Type B pancreatic cell (in vitro differentiated cells): ENCODE measurements around the gene SNRNP200. TPM values are rescaled to one million over a fixed set of nuclear protein-coding genes. Genes with fewer than 3 reads are reported as not detected.
"Not testable (repeated sequence)": the region's sequence is repeated elsewhere in the genome, so short reads cannot be mapped to it uniquely, and the experiment has no call there.

ENCODE experiments used
- DNase-seq: peaks from one replicate; pipeline ENCODE4 v3.0.0; 2021; ENCODE audit warnings: mixed read lengths; ENCODE audit not compliant: unreplicated experiment; ENCODE audit errors: extremely low spot score
- H3K27ac Mint-ChIP-seq: 2 replicates; pipeline ENCODE4 v1.8.0; 2021; ENCODE audit warnings: mild to moderate bottlenecking, mixed read lengths
- H3K27me3 Mint-ChIP-seq: 2 replicates; pipeline ENCODE4 v1.8.0; 2021; ENCODE audit warnings: mixed read lengths
- H3K36me3 Mint-ChIP-seq: 2 replicates; pipeline ENCODE4 v1.8.0; 2021; ENCODE audit warnings: mixed read lengths
- H3K4me1 Mint-ChIP-seq: one replicate; pipeline ENCODE4 v1.8.0; 2021; ENCODE audit warnings: mixed read lengths; ENCODE audit not compliant: unreplicated experiment
- H3K4me3 Mint-ChIP-seq: 2 replicates; pipeline ENCODE4 v1.8.0; 2021; ENCODE audit warnings: mild to moderate bottlenecking, mixed read lengths
- H3K9me3 Mint-ChIP-seq: 2 replicates; pipeline ENCODE4 v1.8.0; 2021; ENCODE audit warnings: mixed read lengths
- total RNA-seq: library from RNA; stranded (reverse); gene quantifications from 2 replicates; pipeline ENCODE4 v1.2.1, GENCODE V29; 2021; ENCODE audit warnings: low replicate concordance
- TF ChIP-seq, protein P1 (sequence below): fragments of 200-600 bp; sonication (generic); conservative IDR thresholded peaks from 2 replicates; pipeline ENCODE4 v1.5.0; 2021; ENCODE audit warnings: antibody characterized with exemption, mild to moderate bottlenecking

Gene SNRNP200
- total RNA-seq, 1 donor from 2014 or later, result 184 TPM

- H3K36me3 Mint-ChIP-seq, result peaks cover 30% of the 10 kb centered on the region
Measured at GRCh38 chr2:96296925-96297324, 8.4 kb downstream of the SNRNP200 start.

GRCh38 chr2:96294271-96294670, 11.1 kb downstream of the SNRNP200 start:
- peaks cover 34% of the 10 kb centered on the region for H3K36me3 Mint-ChIP-seq
- not testable (repeated sequence) for H3K9me3 Mint-ChIP-seq, H3K27ac Mint-ChIP-seq, DNase-seq, H3K4me1 Mint-ChIP-seq, H3K27me3 Mint-ChIP-seq, H3K4me3 Mint-ChIP-seq

More at GRCh38 chr2:96296925-96297324, 8.4 kb downstream of the SNRNP200 start:
- no peaks in the 10 kb centered on the region for H3K27me3 Mint-ChIP-seq
- DNase-seq, result no peak
- H3K4me3 Mint-ChIP-seq, result no peak overlapping the region
- TF ChIP-seq, protein P1, sequence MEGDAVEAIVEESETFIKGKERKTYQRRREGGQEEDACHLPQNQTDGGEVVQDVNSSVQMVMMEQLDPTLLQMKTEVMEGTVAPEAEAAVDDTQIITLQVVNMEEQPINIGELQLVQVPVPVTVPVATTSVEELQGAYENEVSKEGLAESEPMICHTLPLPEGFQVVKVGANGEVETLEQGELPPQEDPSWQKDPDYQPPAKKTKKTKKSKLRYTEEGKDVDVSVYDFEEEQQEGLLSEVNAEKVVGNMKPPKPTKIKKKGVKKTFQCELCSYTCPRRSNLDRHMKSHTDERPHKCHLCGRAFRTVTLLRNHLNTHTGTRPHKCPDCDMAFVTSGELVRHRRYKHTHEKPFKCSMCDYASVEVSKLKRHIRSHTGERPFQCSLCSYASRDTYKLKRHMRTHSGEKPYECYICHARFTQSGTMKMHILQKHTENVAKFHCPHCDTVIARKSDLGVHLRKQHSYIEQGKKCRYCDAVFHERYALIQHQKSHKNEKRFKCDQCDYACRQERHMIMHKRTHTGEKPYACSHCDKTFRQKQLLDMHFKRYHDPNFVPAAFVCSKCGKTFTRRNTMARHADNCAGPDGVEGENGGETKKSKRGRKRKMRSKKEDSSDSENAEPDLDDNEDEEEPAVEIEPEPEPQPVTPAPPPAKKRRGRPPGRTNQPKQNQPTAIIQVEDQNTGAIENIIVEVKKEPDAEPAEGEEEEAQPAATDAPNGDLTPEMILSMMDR, result no peak
- no peaks in the 10 kb centered on the region for H3K9me3 Mint-ChIP-seq
- no peaks in the 10 kb centered on the region for H3K4me1 Mint-ChIP-seq
- H3K27ac Mint-ChIP-seq, result no peak overlapping the region

- TF ChIP-seq, protein P1, result no peak
- H3K36me3 Mint-ChIP-seq, result peaks cover 40% of the 10 kb centered on the region
- H3K27ac Mint-ChIP-seq, result no peak overlapping the region
- H3K27me3 Mint-ChIP-seq, result no peaks in the 10 kb centered on the region
- DNase-seq, result no peak
- H3K4me3 Mint-ChIP-seq, result no peak overlapping the region
- no peaks in the 10 kb centered on the region for H3K4me1 Mint-ChIP-seq
- H3K9me3 Mint-ChIP-seq, result no peaks in the 10 kb centered on the region
Measured at GRCh38 chr2:96291751-96292150, 13.6 kb downstream of the SNRNP200 start.

GRCh38 chr2:96287273-96287856, 18.0 kb downstream of the SNRNP200 start:
- Mint-ChIP-seq H3K4me1 (no peaks in the 10 kb centered on the region), H3K36me3 (peaks cover 40% of the 10 kb centered on the region), H3K27ac (no peak overlapping the region), H3K4me3 (no peak overlapping the region), H3K9me3 (no peaks in the 10 kb centered on the region), H3K27me3 (no peaks in the 10 kb centered on the region)
- no peak for DNase-seq
- TF ChIP-seq, protein P1, result no peak

DNA sequence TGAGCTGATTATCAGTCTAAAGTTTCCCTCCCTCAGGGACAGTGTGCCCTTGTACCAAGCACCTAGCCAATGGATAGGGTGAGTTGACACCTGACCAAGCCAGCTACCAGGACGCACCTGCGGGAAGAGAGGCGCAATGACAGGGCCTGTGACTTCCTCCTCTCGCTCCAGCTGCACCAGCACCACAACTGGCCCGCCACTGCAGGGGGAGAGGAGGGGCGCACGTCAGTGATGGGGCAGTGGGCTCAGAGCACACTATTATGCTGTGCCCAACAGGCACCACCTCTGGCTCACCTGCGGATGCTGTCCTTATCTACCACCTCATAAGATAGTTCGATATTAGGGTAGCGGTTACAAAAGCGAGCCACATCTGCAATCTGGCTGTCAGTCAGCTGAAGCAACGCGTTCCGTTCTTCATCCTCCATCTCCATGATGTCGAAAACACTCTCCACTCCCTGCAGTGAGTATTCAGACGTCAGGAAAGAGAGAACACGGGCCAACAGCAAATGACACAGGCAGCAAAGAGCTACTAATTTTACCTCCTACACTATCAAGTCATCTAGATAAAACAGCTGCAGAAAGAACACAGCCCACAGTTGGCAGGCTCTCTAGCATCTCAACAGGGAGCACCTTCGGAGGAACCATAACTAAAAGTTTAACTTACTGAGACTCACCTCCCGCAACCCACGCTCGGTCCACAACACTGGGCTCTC, 28.4 kb downstream of the SNRNP200 start:
- no peaks in the 10 kb centered on the region for H3K4me1 Mint-ChIP-seq
- no peak overlapping the region for H3K27ac Mint-ChIP-seq
- H3K4me3 Mint-ChIP-seq, result no peak overlapping the region
- TF ChIP-seq, protein P1, result no peak
- peaks cover 37% of the 10 kb centered on the region for H3K36me3 Mint-ChIP-seq
- no peaks in the 10 kb centered on the region for H3K27me3 Mint-ChIP-seq
- H3K9me3 Mint-ChIP-seq, result no peaks in the 10 kb centered on the region
- no peak for DNase-seq

GRCh38 chr2:96274355-96275056, 30.8 kb downstream of the SNRNP200 start:
- Mint-ChIP-seq H3K4me3 (no peak overlapping the region), H3K9me3 (no peaks in the 10 kb centered on the region), H3K27me3 (no peaks in the 10 kb centered on the region), H3K27ac (no peak overlapping the region), H3K4me1 (no peaks in the 10 kb centered on the region), H3K36me3 (peaks cover 27% of the 10 kb centered on the region)
- TF ChIP-seq, protein P1, result no peak
- DNase-seq, result no peak
